ENCODE data around the gene LAMA1. TPM values are rescaled to one million over a fixed set of nuclear protein-coding genes. Genes with fewer than 3 reads are reported as not detected.
A peak's percentile ranks its signal among the peaks of the same experiment; 100 is the strongest.

LAMA1 gene
- 14.1 and 36.8 TPM in 2 replicates for total RNA-seq
- polyA plus RNA-seq = 11.4 and 20.8 TPM in 2 replicates

GRCh38 chr18:7117390-7118355 lies at the start of gene LAMA1:
Gene LAMA1 (minus strand): TSS chr18:7117797. CDS start chr18:7117720, 77 bp downstream.
- peak within 1 kb of the TSS; percentile 72 for H3K4me3 ChIP-seq
- no peak within 1 kb of the TSS for H3K27ac ChIP-seq
- no peaks in the 10 kb centered on the region for H3K27me3 ChIP-seq
- DNase-seq (ENCODE audit: low read depth in 1 of 2, low spot score in 1 of 2) = peak; percentile 74 to 89
- no peaks in the 10 kb centered on the region for H3K36me3 ChIP-seq
- H3K4me1 ChIP-seq (ENCODE audit: low read depth) = peaks cover 1% of the 10 kb centered on the region
- no peak for TF ChIP-seq CTCF (IDR thresholded peaks at IDR 0.05; ENCODE audit: low read depth, low read length)
- no peaks in the 10 kb centered on the region for H3K9me3 ChIP-seq (ENCODE audit: low read depth)

- Histone ChIP-seq H3K27ac (no peak overlapping the region), H3K4me1 (ENCODE audit: low read depth) (no peaks in the 10 kb centered on the region), H3K27me3 (no peaks in the 10 kb centered on the region), H3K36me3 (no peaks in the 10 kb centered on the region), H3K9me3 (ENCODE audit: low read depth) (no peaks in the 10 kb centered on the region), H3K4me3 (no peak overlapping the region)
- TF ChIP-seq CTCF (IDR thresholded peaks at IDR 0.05; ENCODE audit: low read depth, low read length) = no peak
- DNase-seq (ENCODE audit: low read depth in 1 of 2, low spot score in 1 of 2) = no peak
These were observed 48.3 kb upstream of the LAMA1 start for GRCh38 chr18:7165846-7166393.

GRCh38 chr18:7164323-7165004 lies 46.9 kb upstream of the LAMA1 start:
- Histone ChIP-seq H3K4me1 (ENCODE audit: low read depth) (no peaks in the 10 kb centered on the region), H3K27me3 (no peaks in the 10 kb centered on the region), H3K36me3 (no peaks in the 10 kb centered on the region), H3K9me3 (ENCODE audit: low read depth) (no peaks in the 10 kb centered on the region), H3K4me3 (no peak overlapping the region), H3K27ac (no peak overlapping the region)
- TF ChIP-seq CTCF (IDR thresholded peaks at IDR 0.05; ENCODE audit: low read depth, low read length) = peak; percentile 56
- peak in 1 of 2 donors; percentile 54 for DNase-seq (ENCODE audit: low read depth in 1 of 2, low spot score in 1 of 2)

GRCh38 chr18:7158216-7158615 lies 40.6 kb upstream of the LAMA1 start:
- no peaks in the 10 kb centered on the region for H3K27me3 ChIP-seq
- H3K9me3 ChIP-seq (ENCODE audit: low read depth) = no peaks in the 10 kb centered on the region
- DNase-seq (ENCODE audit: low read depth in 1 of 2, low spot score in 1 of 2) = peak in 1 of 2 donors; percentile 87
- TF ChIP-seq CTCF (IDR thresholded peaks at IDR 0.05; ENCODE audit: low read depth, low read length) = no peak
- no peak overlapping the region for H3K4me3 ChIP-seq
- H3K36me3 ChIP-seq = no peaks in the 10 kb centered on the region
- peaks cover 11% of the 10 kb centered on the region for H3K4me1 ChIP-seq (ENCODE audit: low read depth)
- H3K27ac ChIP-seq = no peak overlapping the region

- no peaks in the 10 kb centered on the region for H3K9me3 ChIP-seq (ENCODE audit: low read depth)
- no peak overlapping the region for H3K4me3 ChIP-seq
- H3K27me3 ChIP-seq = no peaks in the 10 kb centered on the region
- no peak overlapping the region for H3K27ac ChIP-seq
- H3K36me3 ChIP-seq = no peaks in the 10 kb centered on the region
- no peak for DNase-seq (ENCODE audit: low read depth in 1 of 2, low spot score in 1 of 2)
- no peak for TF ChIP-seq CTCF (IDR thresholded peaks at IDR 0.05; ENCODE audit: low read depth, low read length)
- peaks cover 11% of the 10 kb centered on the region for H3K4me1 ChIP-seq (ENCODE audit: low read depth)
These were observed 40.2 kb upstream of the LAMA1 start for GRCh38 chr18:7157760-7158159.

Measured in cardiac muscle cell (in vitro differentiated cells and primary cell).